ENCODE measurements around the gene UBE2V1. TPM values are rescaled to one million over a fixed set of nuclear protein-coding genes. Genes with fewer than 3 reads are reported as not detected.

UBE2V1 gene
- total RNA-seq, 2 donors from 2014 or later = 47.1 to 64.7 TPM

- Histone ChIP-seq H3K27me3 (replicated peaks; ENCODE audit: insufficient read depth) (no peaks in the 10 kb centered on the region), H3K27ac (no peak overlapping the region), H3K4me3 (no peak overlapping the region), H3K4me1 (replicated peaks) (peaks cover 4% of the 10 kb centered on the region), H3K36me3 (no peaks in the 10 kb centered on the region), H3K9me3 (no peaks in the 10 kb centered on the region)
- no peak for DNase-seq (ENCODE audit: low spot score)
- intact Hi-C loops (cut with DNase I) = no loop called here
- 97% methylated on average over 2 of the region's 2 CpGs for WGBS
- TF ChIP-seq POLR2AphosphoS5 (IDR thresholded peaks at IDR 0.05) (no peak), POLR2A (IDR thresholded peaks at IDR 0.05) (no peak)
- TF ChIP-seq, protein P1, sequence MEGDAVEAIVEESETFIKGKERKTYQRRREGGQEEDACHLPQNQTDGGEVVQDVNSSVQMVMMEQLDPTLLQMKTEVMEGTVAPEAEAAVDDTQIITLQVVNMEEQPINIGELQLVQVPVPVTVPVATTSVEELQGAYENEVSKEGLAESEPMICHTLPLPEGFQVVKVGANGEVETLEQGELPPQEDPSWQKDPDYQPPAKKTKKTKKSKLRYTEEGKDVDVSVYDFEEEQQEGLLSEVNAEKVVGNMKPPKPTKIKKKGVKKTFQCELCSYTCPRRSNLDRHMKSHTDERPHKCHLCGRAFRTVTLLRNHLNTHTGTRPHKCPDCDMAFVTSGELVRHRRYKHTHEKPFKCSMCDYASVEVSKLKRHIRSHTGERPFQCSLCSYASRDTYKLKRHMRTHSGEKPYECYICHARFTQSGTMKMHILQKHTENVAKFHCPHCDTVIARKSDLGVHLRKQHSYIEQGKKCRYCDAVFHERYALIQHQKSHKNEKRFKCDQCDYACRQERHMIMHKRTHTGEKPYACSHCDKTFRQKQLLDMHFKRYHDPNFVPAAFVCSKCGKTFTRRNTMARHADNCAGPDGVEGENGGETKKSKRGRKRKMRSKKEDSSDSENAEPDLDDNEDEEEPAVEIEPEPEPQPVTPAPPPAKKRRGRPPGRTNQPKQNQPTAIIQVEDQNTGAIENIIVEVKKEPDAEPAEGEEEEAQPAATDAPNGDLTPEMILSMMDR (IDR thresholded peaks at IDR 0.05) = no peak
Measured at GRCh38 chr20:50098259-50098658, 14.7 kb downstream of the UBE2V1 start.

- TF ChIP-seq POLR2A (IDR thresholded peaks at IDR 0.05) = no peak
- TF ChIP-seq, protein P1 (IDR thresholded peaks at IDR 0.05) = no peak
- TF ChIP-seq POLR2AphosphoS5 (IDR thresholded peaks at IDR 0.05) = no peak
- H3K4me1 ChIP-seq (replicated peaks) = peaks cover 4% of the 10 kb centered on the region
- H3K27ac ChIP-seq = no peak overlapping the region
Measured at GRCh38 chr20:50097843-50098242, 15.1 kb downstream of the UBE2V1 start.

GRCh38 chr20:50096237-50096636 is 16.7 kb downstream of the UBE2V1 start:
- Histone ChIP-seq H3K27me3 (replicated peaks; ENCODE audit: insufficient read depth) (no peaks in the 10 kb centered on the region), H3K36me3 (no peaks in the 10 kb centered on the region), H3K9me3 (no peaks in the 10 kb centered on the region), H3K4me3 (no peak overlapping the region), H3K4me1 (replicated peaks) (peaks cover 4% of the 10 kb centered on the region), H3K27ac (no peak overlapping the region)
- intact Hi-C loops (cut with DNase I) = no loop called here
- DNase-seq (ENCODE audit: low spot score) = no peak
- no peak for TF ChIP-seq POLR2A (IDR thresholded peaks at IDR 0.05)
- TF ChIP-seq, protein P1 (IDR thresholded peaks at IDR 0.05) = no peak
- 76% methylated on average over 3 of the region's 3 CpGs for WGBS

More at GRCh38 chr20:50097843-50098242, 15.1 kb downstream of the UBE2V1 start:
- H3K9me3 ChIP-seq = no peaks in the 10 kb centered on the region
- no peaks in the 10 kb centered on the region for H3K36me3 ChIP-seq
- no peak for DNase-seq (ENCODE audit: low spot score)
- no peak overlapping the region for H3K4me3 ChIP-seq
- WGBS = 89% methylated on average over 4 of the region's 4 CpGs
- intact Hi-C loops (cut with DNase I) = no loop called here
- no peaks in the 10 kb centered on the region for H3K27me3 ChIP-seq (replicated peaks; ENCODE audit: insufficient read depth)

DNA sequence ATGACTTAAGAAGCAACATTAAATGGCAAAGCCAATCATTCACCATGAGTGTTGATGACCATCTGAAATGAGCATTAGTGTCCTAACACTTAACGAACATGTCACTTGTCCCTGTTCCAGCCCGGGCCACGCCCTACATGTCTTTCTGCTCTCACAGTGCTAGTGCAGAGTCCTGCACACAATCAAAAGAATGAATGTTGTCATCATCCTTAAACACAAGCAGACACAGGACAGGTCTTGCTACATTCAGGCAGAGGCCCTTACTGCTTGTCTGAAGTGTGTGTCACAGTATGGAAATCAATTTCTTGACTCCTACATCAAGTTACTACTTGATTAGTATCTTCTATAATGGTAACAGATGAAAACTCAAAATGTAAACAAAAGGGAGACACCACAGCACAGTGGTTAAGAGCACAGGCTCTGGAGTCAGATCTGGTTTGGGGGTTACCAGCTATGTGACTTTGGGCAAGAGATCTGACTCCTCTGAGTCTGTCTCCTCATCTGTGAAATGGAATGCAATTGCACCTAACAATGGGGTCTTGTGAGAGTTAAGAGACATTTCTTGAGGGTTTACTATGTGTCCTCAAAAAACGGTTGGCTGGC is 17.4 kb downstream of the UBE2V1 start:
- 70% methylated on average over 4 of the region's 4 CpGs for WGBS
- no peak for DNase-seq (ENCODE audit: low spot score)
- TF ChIP-seq POLR2AphosphoS5 (IDR thresholded peaks at IDR 0.05) (no peak), POLR2A (IDR thresholded peaks at IDR 0.05) (no peak)
- TF ChIP-seq, protein P1 (IDR thresholded peaks at IDR 0.05) = no peak
- intact Hi-C loops (cut with DNase I) = no loop called here
- Histone ChIP-seq H3K9me3 (no peaks in the 10 kb centered on the region), H3K27me3 (replicated peaks; ENCODE audit: insufficient read depth) (no peaks in the 10 kb centered on the region), H3K4me3 (no peak overlapping the region), H3K27ac (no peak overlapping the region), H3K4me1 (replicated peaks) (peaks cover 4% of the 10 kb centered on the region), H3K36me3 (no peaks in the 10 kb centered on the region)

GRCh38 chr20:50094522-50094921 is 18.4 kb downstream of the UBE2V1 start:
- WGBS = 82% methylated on average over 4 of the region's 4 CpGs
- Histone ChIP-seq H3K4me3 (no peak overlapping the region), H3K27me3 (replicated peaks; ENCODE audit: insufficient read depth) (no peaks in the 10 kb centered on the region), H3K9me3 (no peaks in the 10 kb centered on the region), H3K4me1 (replicated peaks) (peaks cover 4% of the 10 kb centered on the region), H3K27ac (no peak overlapping the region), H3K36me3 (no peaks in the 10 kb centered on the region)
- DNase-seq (ENCODE audit: low spot score) = no peak
- intact Hi-C loops (cut with DNase I) = no loop called here
- TF ChIP-seq POLR2A (IDR thresholded peaks at IDR 0.05) = no peak
- TF ChIP-seq, protein P1 (IDR thresholded peaks at IDR 0.05) = no peak
- no peak for TF ChIP-seq POLR2AphosphoS5 (IDR thresholded peaks at IDR 0.05)

Data from prostate gland (tissue), 2 donors.